H9 (cell line): Measurements from ENCODE around the gene ATG9B. TPM values are rescaled to one million over a fixed set of nuclear protein-coding genes. Genes with fewer than 3 reads are reported as not detected.

Experiments used
- DNase-seq: peaks from one replicate; pipeline ENCODE4 v3.0.0-alpha.2; 2017
- H2AFZ ChIP-seq: one replicate; pipeline ENCODE4 v1.6.1; 2013; ENCODE audit warnings: mild to moderate bottlenecking, low read length, control low read depth, moderate library complexity
- H2AK5ac ChIP-seq: 2 replicates; pipeline ENCODE4 v1.6.1; 2013; ENCODE audit warnings: low read length, control low read depth, mixed read lengths; ENCODE audit not compliant: insufficient read length
- H2BK120ac ChIP-seq: one replicate; pipeline ENCODE4 v1.6.1; 2013; ENCODE audit warnings: low read depth, mild to moderate bottlenecking, low read length, control low read depth, inconsistent platforms; ENCODE audit not compliant: poor library complexity, severe bottlenecking
- H2BK12ac ChIP-seq: 2 replicates; pipeline ENCODE4 v1.6.1; 2013; ENCODE audit warnings: low read length, control low read depth, mixed read lengths, low read depth; ENCODE audit not compliant: insufficient read length
- H2BK15ac ChIP-seq: 2 replicates; pipeline ENCODE4 v1.6.1; 2013; ENCODE audit warnings: low read depth, low read length, control low read depth
- H2BK20ac ChIP-seq: one replicate; pipeline ENCODE4 v1.6.1; 2013; ENCODE audit warnings: low read depth, mild to moderate bottlenecking, low read length, control low read depth, inconsistent platforms; ENCODE audit not compliant: poor library complexity, severe bottlenecking
- H2BK5ac ChIP-seq: 2 replicates; pipeline ENCODE4 v1.6.1; 2013; ENCODE audit warnings: low read length, control low read depth, mixed read lengths; ENCODE audit not compliant: insufficient read length
- H3K14ac ChIP-seq: 2 replicates; pipeline ENCODE4 v1.6.1; 2013; ENCODE audit warnings: low read length, control low read depth; ENCODE audit not compliant: insufficient read depth
- H3K18ac ChIP-seq: 2 replicates; pipeline ENCODE4 v1.6.1; 2013; ENCODE audit warnings: low read depth, mild to moderate bottlenecking, mixed read lengths, low read length, control low read depth; ENCODE audit not compliant: insufficient read length
- H3K23ac ChIP-seq: 2 replicates; pipeline ENCODE4 v1.6.1; 2013; ENCODE audit warnings: low read length, control low read depth, mixed read lengths, low read depth; ENCODE audit not compliant: insufficient read length
- H3K23me2 ChIP-seq: 2 replicates; pipeline ENCODE4 v1.6.1; 2013; ENCODE audit warnings: low read depth, mild to moderate bottlenecking, mixed read lengths, low read length, control low read depth; ENCODE audit not compliant: insufficient read length, poor library complexity, severe bottlenecking
- H3K27ac ChIP-seq: 2 replicates; pipeline ENCODE4 v1.5.1; 2013; ENCODE audit warnings: low read length, control low read depth, mixed read lengths, low read depth; ENCODE audit not compliant: insufficient read length
- H3K27me3 ChIP-seq: 2 replicates; pipeline ENCODE4 v1.6.1; 2013; ENCODE audit warnings: low read length, control low read depth, inconsistent platforms; ENCODE audit not compliant: insufficient read depth
- H3K4ac ChIP-seq: 2 replicates; pipeline ENCODE4 v1.6.1; 2013; ENCODE audit warnings: low read depth, mild to moderate bottlenecking, control low read depth, inconsistent platforms, low read length, moderate library complexity
- H3K4me1 ChIP-seq: 2 replicates; pipeline ENCODE4 v1.6.1; 2013; ENCODE audit warnings: low read length, control low read depth, inconsistent platforms; ENCODE audit not compliant: insufficient read depth
- H3K4me2 ChIP-seq: 2 replicates; pipeline ENCODE4 v1.6.1; 2013; ENCODE audit warnings: low read length, control low read depth, mixed read lengths; ENCODE audit not compliant: insufficient read length, insufficient read depth
- H3K56ac ChIP-seq: 2 replicates; pipeline ENCODE4 v1.6.1; 2013; ENCODE audit warnings: low read depth, mild to moderate bottlenecking, mixed read lengths, low read length, control low read depth; ENCODE audit not compliant: insufficient read length
- H3K79me1 ChIP-seq: 2 replicates; pipeline ENCODE4 v1.6.1; 2013; ENCODE audit warnings: low read depth, mild to moderate bottlenecking, moderate library complexity, low read length, control low read depth, inconsistent platforms; ENCODE audit not compliant: insufficient read depth, poor library complexity, severe bottlenecking
- H3K79me2 ChIP-seq: 2 replicates; pipeline ENCODE4 v1.6.1; 2013; ENCODE audit warnings: low read length, control low read depth, inconsistent platforms; ENCODE audit not compliant: insufficient read depth
- H3K9ac ChIP-seq: 2 replicates; pipeline ENCODE4 v1.6.1; 2013; ENCODE audit warnings: low read length, control low read depth, mixed read lengths; ENCODE audit not compliant: insufficient read length; ENCODE audit errors: extremely low read depth
- H3K9me3 ChIP-seq: one replicate; pipeline ENCODE4 v1.6.1; 2013; ENCODE audit warnings: low read depth, low read length, inconsistent platforms; ENCODE audit not compliant: control insufficient read depth
- H3T11ph ChIP-seq: one replicate; pipeline ENCODE4 v1.6.1; 2013; ENCODE audit warnings: mild to moderate bottlenecking, low read length, control low read depth, inconsistent platforms
- H4K20me1 ChIP-seq: one replicate; pipeline ENCODE4 v1.6.1; 2013; ENCODE audit not compliant: control insufficient read depth, insufficient read length, insufficient read depth
- H4K5ac ChIP-seq: 2 replicates; pipeline ENCODE4 v1.6.1; 2013; ENCODE audit warnings: low read depth, mild to moderate bottlenecking, mixed read lengths, low read length, control low read depth; ENCODE audit not compliant: insufficient read length
- H4K8ac ChIP-seq: replicated peaks from 2 replicates; pipeline ENCODE4 v1.6.1; 2013; ENCODE audit warnings: low read length, control low read depth, mixed read lengths, low read depth; ENCODE audit not compliant: insufficient read length
- H4K91ac ChIP-seq: 2 replicates; pipeline ENCODE4 v1.6.1; 2013; ENCODE audit warnings: low read depth, mild to moderate bottlenecking, moderate library complexity, mixed read lengths, low read length, control low read depth; ENCODE audit not compliant: insufficient read length
- H3K27ac Mint-ChIP-seq, 3 experiments: 2 replicates in 2 of 3; 3 replicates in 1 of 3; pipeline ENCODE4 v1.8.0; 2020 to 2021; ENCODE audit warnings: mixed read lengths in 3 of 3, mild to moderate bottlenecking in 1 of 3, moderate library complexity in 1 of 3
- H3K27me3 Mint-ChIP-seq: 2 replicates; pipeline ENCODE4 v1.8.0; 2021; ENCODE audit warnings: low read depth, mild to moderate bottlenecking, moderate library complexity, mixed read lengths
- H3K36me3 Mint-ChIP-seq, 3 experiments: 2 replicates in 2 of 3; 3 replicates in 1 of 3; pipeline ENCODE4 v1.8.0; 2020 to 2021; ENCODE audit warnings: low read depth in 3 of 3, mixed read lengths in 3 of 3; ENCODE audit not compliant: insufficient read depth in 1 of 3
- H3K4me1 Mint-ChIP-seq, 2 experiments: 2 replicates each; pipeline ENCODE4 v1.8.0; 2020; ENCODE audit warnings: mixed read lengths in 2 of 2
- H3K4me3 Mint-ChIP-seq, 2 experiments: 2 replicates in 1 of 2; 3 replicates in 1 of 2; pipeline ENCODE4 v1.8.0; 2020 to 2021; ENCODE audit warnings: mild to moderate bottlenecking in 2 of 2, mixed read lengths in 2 of 2, moderate library complexity in 1 of 2
- H3K9me3 Mint-ChIP-seq, 2 experiments: 2 replicates in 1 of 2; 3 replicates in 1 of 2; pipeline ENCODE4 v1.8.0; 2020; ENCODE audit warnings: mild to moderate bottlenecking in 2 of 2, mixed read lengths in 2 of 2, moderate library complexity in 1 of 2
- WGBS: extraction: QIAGEN DNeasy Blood & Tissue Kit; methylation state at CpG from one replicate; pipeline ENCODE4 v1.1.7; 2013; ENCODE audit warnings: missing lambda C conversion rate, low lambda C conversion rate, mixed read lengths; ENCODE audit not compliant: insufficient read length; ENCODE audit errors: extremely low coverage; 5-methylcytosine and 5-hydroxymethylcytosine counted together
- total RNA-seq: library from RNA; stranded (reverse); gene quantifications from 2 replicates; pipeline ENCODE4 v1.2.1, GENCODE V29; 2021
- TF ChIP-seq, protein P1 (sequence below): fragments of 200-600 bp; sonication (generic); conservative IDR thresholded peaks from 3 replicates; pipeline ENCODE4 v1.8.0; 2021; ENCODE audit warnings: antibody characterized with exemption, mild to moderate bottlenecking

Gene ATG9B
- total RNA-seq, 1 experiment from 2014 or later: 1.5 TPM

DNA sequence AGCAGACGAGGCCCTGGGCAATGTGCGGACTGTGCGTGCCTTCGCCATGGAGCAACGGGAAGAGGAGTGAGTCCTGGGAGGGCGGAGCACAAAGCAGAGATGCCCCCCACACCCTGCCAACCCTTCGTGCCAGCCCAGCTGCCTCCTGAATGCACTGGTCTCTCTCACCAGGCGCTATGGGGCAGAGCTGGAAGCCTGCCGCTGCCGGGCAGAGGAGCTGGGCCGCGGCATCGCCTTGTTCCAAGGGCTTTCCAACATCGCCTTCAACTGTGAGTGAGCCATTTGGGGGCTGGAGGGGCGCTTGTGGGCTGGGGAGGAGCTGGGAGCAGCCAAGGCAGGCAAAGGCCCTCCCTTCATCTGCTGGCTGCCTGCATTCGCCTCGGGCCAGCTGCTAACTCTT, 11.6 kb upstream of the ATG9B start:
- Histone ChIP-seq H3K79me2 (no peaks in the 10 kb centered on the region), H3K4ac (no peak overlapping the region), H2BK20ac (no peak overlapping the region), H3K18ac (no peak overlapping the region), H3K27me3 (no peaks in the 10 kb centered on the region), H4K91ac (no peak overlapping the region), H2AK5ac (no peak overlapping the region), H3K14ac (no peak overlapping the region), H4K8ac (no peak overlapping the region), H2AFZ (no peak overlapping the region), H3K9ac (no peak overlapping the region), H3K79me1 (no peaks in the 10 kb centered on the region), H2BK15ac (no peak overlapping the region), H4K5ac (no peak overlapping the region), H2BK12ac (no peak overlapping the region), H3T11ph (no peak overlapping the region), H3K23me2 (no peaks in the 10 kb centered on the region), H3K23ac (no peak overlapping the region), H3K4me2 (no peak overlapping the region), H3K27ac (no peak overlapping the region), H4K20me1 (no peaks in the 10 kb centered on the region), H2BK120ac (no peak overlapping the region), H3K9me3 (no peaks in the 10 kb centered on the region), H2BK5ac (no peak overlapping the region), H3K4me1 (no peaks in the 10 kb centered on the region), H3K56ac (no peak overlapping the region)
- no CpG with 5 or more reads among the region's 17 CpGs for WGBS
- Mint-ChIP-seq H3K9me3 (no peaks in the 10 kb centered on the region), H3K36me3 (peaks cover 0 to 8% (median 4%) of the 10 kb centered on the region in 3 experiments; a peak in 4 of 7 replicates), H3K4me3 (no peak overlapping the region), H3K27me3 (peaks cover 4% of the 10 kb centered on the region), H3K27ac (peak overlapping the region in 1 of 3 experiments; percentile 34; a peak in 1 of 7 replicates), H3K4me1 (peaks cover 2% of the 10 kb centered on the region in 2 experiments; a peak in 1 of 4 replicates)
- DNase-seq: no peak
- TF ChIP-seq, protein P1, sequence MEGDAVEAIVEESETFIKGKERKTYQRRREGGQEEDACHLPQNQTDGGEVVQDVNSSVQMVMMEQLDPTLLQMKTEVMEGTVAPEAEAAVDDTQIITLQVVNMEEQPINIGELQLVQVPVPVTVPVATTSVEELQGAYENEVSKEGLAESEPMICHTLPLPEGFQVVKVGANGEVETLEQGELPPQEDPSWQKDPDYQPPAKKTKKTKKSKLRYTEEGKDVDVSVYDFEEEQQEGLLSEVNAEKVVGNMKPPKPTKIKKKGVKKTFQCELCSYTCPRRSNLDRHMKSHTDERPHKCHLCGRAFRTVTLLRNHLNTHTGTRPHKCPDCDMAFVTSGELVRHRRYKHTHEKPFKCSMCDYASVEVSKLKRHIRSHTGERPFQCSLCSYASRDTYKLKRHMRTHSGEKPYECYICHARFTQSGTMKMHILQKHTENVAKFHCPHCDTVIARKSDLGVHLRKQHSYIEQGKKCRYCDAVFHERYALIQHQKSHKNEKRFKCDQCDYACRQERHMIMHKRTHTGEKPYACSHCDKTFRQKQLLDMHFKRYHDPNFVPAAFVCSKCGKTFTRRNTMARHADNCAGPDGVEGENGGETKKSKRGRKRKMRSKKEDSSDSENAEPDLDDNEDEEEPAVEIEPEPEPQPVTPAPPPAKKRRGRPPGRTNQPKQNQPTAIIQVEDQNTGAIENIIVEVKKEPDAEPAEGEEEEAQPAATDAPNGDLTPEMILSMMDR: no peak
